HepG2 (cell line): ENCODE results near the gene CEP97. TPM values are rescaled to one million over a fixed set of nuclear protein-coding genes. Genes with fewer than 3 reads are reported as not detected.
A peak's percentile ranks its signal among the peaks of the same experiment; 100 is the strongest.
"Not testable (repeated sequence)": the region's sequence is repeated elsewhere in the genome, so short reads cannot be mapped to it uniquely, and the experiment has no call there.

Experiments used
- ATAC-seq: fragments of 200-7000 bp; cut with Tn5 transposase; 3 replicates; pipeline ENCODE4 v1.9.1; 2020; ENCODE audit warnings: mild to moderate bottlenecking, moderate library complexity
- BruUV-seq: library from RNA; stranded (reverse); fragments of 400-500 nt; replicated peaks from 2 replicates; lab custom pipeline; 2021; lab: Mats Ljungman, UMichigan
- CTCF ChIA-PET: fragments of 300-600 bp; formaldehyde crosslinking; extraction: SDS; loops from one replicate; lab custom pipeline; 2021; ENCODE audit warnings: low total read pairs, inconsistent platforms, low intra/inter-chr PET ratio; lab: Yijun Ruan, JAX
- POLR2A ChIA-PET: fragments of 350-600 bp; sonication (Branson Sonifier 250); formaldehyde crosslinking; loops from one replicate; lab custom pipeline; 2020; ENCODE audit warnings: antibody characterized with exemption, inconsistent platforms; lab: Yijun Ruan, JAX
- DNase-seq: peaks from one replicate; pipeline ENCODE4 v3.0.0-alpha.2; 2015; ENCODE audit warnings: low spot score
- FAIRE-seq: peaks from 3 replicates; lab custom pipeline; 2011; peaks lifted over from hg19 to GRCh38; lab: Jason Lieb, UNC
- H2AFZ ChIP-seq: one replicate; pipeline ENCODE4 v1.6.1; 2011; ENCODE audit warnings: low read length, inconsistent platforms
- H3K27ac ChIP-seq: fragments of 300-600 bp; 3 replicates; pipeline ENCODE4 v1.8.0; 2011; ENCODE audit warnings: mixed run types, mild to moderate bottlenecking, mixed read lengths, low read length, inconsistent platforms; ENCODE audit not compliant: insufficient read depth; ENCODE audit errors: extremely low read length
- H3K27me3 ChIP-seq, 2 experiments: fragments of 200-600 bp in 1 of 2; 2 replicates in 1 of 2; 3 replicates in 1 of 2; pipeline versions ENCODE4 v1.6.0 to v1.8.0; 2011; ENCODE audit warnings: low read length in 2 of 2, mild to moderate bottlenecking in 2 of 2, moderate library complexity in 2 of 2, inconsistent platforms in 1 of 2; ENCODE audit not compliant: insufficient read depth in 2 of 2, control insufficient read depth in 1 of 2
- H3K36me3 ChIP-seq, 2 experiments: fragments of 200-600 bp in 1 of 2; replicated peaks in 1 of 2; 2 replicates in 1 of 2; 3 replicates in 1 of 2; pipeline versions ENCODE4 v1.5.1 to v1.8.0; 2011; ENCODE audit warnings: low read length in 2 of 2, inconsistent platforms in 1 of 2; ENCODE audit not compliant: insufficient read depth in 2 of 2, control insufficient read depth in 1 of 2
- H3K4me1 ChIP-seq: 2 replicates; pipeline ENCODE4 v1.5.1; 2012; ENCODE audit warnings: low read length, inconsistent platforms; ENCODE audit not compliant: insufficient read depth
- H3K4me2 ChIP-seq: 2 replicates; pipeline ENCODE4 v1.6.0; 2011; ENCODE audit warnings: low read depth, low read length, inconsistent platforms
- H3K4me3 ChIP-seq, 3 experiments: fragments of 200-600 bp in 1 of 3; sonication (generic), shearing (Covaris generic) in 1 of 3; replicated peaks in 1 of 3; 2 replicates each; pipeline ENCODE4 v1.5.1; 2011 to 2016; ENCODE audit warnings: low read length in 3 of 3, inconsistent platforms in 2 of 3, low read depth in 2 of 3, mild to moderate bottlenecking in 2 of 3, control low read depth in 1 of 3, mixed read lengths in 1 of 3; ENCODE audit not compliant: insufficient read depth in 1 of 3
- H3K79me2 ChIP-seq: one replicate; pipeline ENCODE4 v1.6.1; 2011; ENCODE audit warnings: low read length, inconsistent platforms; ENCODE audit not compliant: insufficient read depth
- H3K9ac ChIP-seq: 2 replicates; pipeline ENCODE4 v1.6.0; 2011; ENCODE audit warnings: mild to moderate bottlenecking, low read depth, low read length, inconsistent platforms; ENCODE audit not compliant: insufficient read depth
- H3K9me3 ChIP-seq: 2 replicates; pipeline ENCODE4 v1.5.1; 2012; ENCODE audit warnings: mild to moderate bottlenecking, low read length
- H4K20me1 ChIP-seq: 2 replicates; pipeline ENCODE4 v1.6.0; 2011; ENCODE audit warnings: inconsistent platforms, mild to moderate bottlenecking, low read length, moderate library complexity; ENCODE audit not compliant: insufficient read depth
- HNF4G ChIP-seq, 2 experiments: sonication (generic) in 1 of 2; formaldehyde crosslinking in 1 of 2; IDR thresholded peaks; 2 replicates each; pipeline versions ENCODE4 v1.4.0 to v1.6.1; 2011 to 2020; ENCODE audit warnings: borderline replicate concordance in 2 of 2, low read depth in 2 of 2, mild to moderate bottlenecking in 2 of 2, low read length in 1 of 2, missing genetic modification reagents in 1 of 2, moderate library complexity in 1 of 2
- MTA1 ChIP-seq: sonication (generic); formaldehyde crosslinking; IDR thresholded peaks from 2 replicates; pipeline ENCODE4 v1.4.0; 2020; ENCODE audit warnings: missing genetic modification reagents, mild to moderate bottlenecking, borderline replicate concordance
- ZBTB33 ChIP-seq: sonication (generic); formaldehyde crosslinking; IDR thresholded peaks from 2 replicates; pipeline ENCODE4 v1.4.0; 2020; ENCODE audit warnings: missing genetic modification reagents
- ZNF670 ChIP-seq: sonication (generic); formaldehyde crosslinking; IDR thresholded peaks from 2 replicates; pipeline ENCODE4 v1.8.0; 2022; ENCODE audit warnings: mild to moderate bottlenecking, missing genetic modification reagents, borderline replicate concordance
- ZNF782 ChIP-seq: sonication (generic); formaldehyde crosslinking; IDR thresholded peaks from 2 replicates; pipeline ENCODE4 v1.4.0; 2020; ENCODE audit warnings: missing genetic modification reagents, mild to moderate bottlenecking, borderline replicate concordance
- ZNF788 ChIP-seq: sonication (generic); formaldehyde crosslinking; IDR thresholded peaks from 2 replicates; pipeline ENCODE4 v1.5.0; 2020; ENCODE audit warnings: mild to moderate bottlenecking, missing genetic modification reagents, borderline replicate concordance
- WGBS: methylation state at CpG from one replicate; pipeline ENCODE4 v1.1.6; 2017; ENCODE audit warnings: low lambda C conversion rate; 5-methylcytosine and 5-hydroxymethylcytosine counted together
- in situ Hi-C: cut with HindIII; loops from 2 replicates; pipeline ENCODE4 v1.10.0; 2017; ENCODE audit warnings: low pct_unique_long_range_greater_than_20kb; ENCODE audit not compliant: extremely low pct_ligation_motif_present
- intact Hi-C: fragments of 100-400 bp; cut with micrococcal nuclease; formaldehyde crosslinking; loops from one replicate; pipeline ENCODE4 v1.10.0; 2022; ENCODE audit not compliant: unreplicated experiment
- polyA plus RNA-seq, 8 experiments: library from polyadenylated mRNA; depleted of rRNA in 3 of 8; stranded (reverse) in 7 of 8; unstranded in 1 of 8; fragments of >200 nt; fragmentation: Illumina TruSeq in 4 of 8; extraction: Trizol in 4 of 8; gene quantifications; 2 replicates each; pipeline versions ENCODE4 v1.2.1 to v1.2.3, GENCODE V29; 2011 to 2016; ENCODE audit warnings: low read depth in 4 of 8, missing spikeins in 1 of 8, mixed read lengths in 1 of 8; ENCODE audit not compliant: insufficient read depth in 1 of 8
- total RNA-seq, 5 experiments: library from RNA; depleted of rRNA; stranded (reverse); fragments of >200 nt; fragmentation: Illumina TruSeq; extraction: Trizol; gene quantifications; 2 replicates each; pipeline ENCODE4 v1.2.3, GENCODE V29; 2016; ENCODE audit warnings: low read depth in 1 of 5
- TF ChIP-seq, protein P1 (sequence below): sonication (generic); formaldehyde crosslinking; IDR thresholded peaks from 2 replicates; pipeline ENCODE4 v1.4.0; 2020; ENCODE audit warnings: missing genetic modification reagents

Gene CEP97
- total and polyA plus RNA-seq, 2 of the 13 experiments (the other 11 are each of a cell fraction or from before 2014, with no cell fraction given), result 0.99 to 6.5 TPM

DNA sequence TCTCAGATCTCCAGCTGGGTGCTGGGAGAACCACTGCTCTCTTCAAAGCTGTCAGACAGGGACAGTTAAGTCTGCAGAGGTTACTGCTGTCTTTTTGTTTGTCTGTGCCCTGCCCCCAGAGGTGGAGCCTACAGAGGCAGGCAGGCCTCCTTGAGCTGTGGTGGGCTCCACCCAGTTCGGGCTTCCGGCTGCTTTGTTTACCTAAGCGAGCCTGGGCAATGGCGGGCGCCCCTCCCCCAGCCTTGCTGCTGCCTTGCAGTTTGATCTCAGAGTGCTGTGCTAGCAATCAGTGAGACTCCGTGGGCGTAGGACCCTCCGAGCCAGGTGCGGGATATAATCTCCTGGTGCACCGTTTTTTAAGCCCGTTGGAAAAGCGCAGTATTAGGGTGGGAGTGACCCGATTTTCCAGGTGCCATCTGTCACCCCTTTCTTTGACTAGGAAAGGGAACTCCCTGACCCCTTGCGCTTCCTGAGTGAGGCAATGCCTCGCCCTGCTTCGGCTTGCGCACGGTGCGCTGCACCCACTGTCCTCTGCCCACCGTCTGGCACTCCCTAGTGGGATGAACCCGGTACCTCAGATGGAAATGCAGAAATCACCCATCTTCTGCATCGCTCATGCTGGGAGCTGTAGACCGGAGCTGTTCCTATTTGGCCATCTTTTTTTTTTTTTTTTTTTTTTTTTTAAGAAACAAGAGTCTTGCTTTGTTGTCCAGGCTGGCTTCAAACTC, 29.1 kb downstream of the CEP97 start:
- H3K9ac ChIP-seq, in situ Hi-C loops, H4K20me1 ChIP-seq: not testable (repeated sequence)
- TF ChIP-seq ZBTB33 (CRISPR knock-in tag), result 0 out of 2 replicates have a peak, but pooled peaks have one; percentile 8
- TF ChIP-seq, all 625 proteins: peak for 1; not testable (repeated sequence) for 624
- H3K4me2 ChIP-seq, H3K79me2 ChIP-seq, H3K27me3 ChIP-seq, POLR2A ChIA-PET, H3K27ac ChIP-seq, ATAC-seq, H2AFZ ChIP-seq, H3K9me3 ChIP-seq, FAIRE-seq, DNase-seq, H3K4me1 ChIP-seq, H3K4me3 ChIP-seq, BruUV-seq, intact Hi-C loops, CTCF ChIA-PET: not testable (repeated sequence)
- 96% methylated on average over 9 of the region's 23 CpGs for WGBS
- H3K36me3 ChIP-seq, result peaks cover 4 to 13% of the 10 kb centered on the region in 2 experiments

GRCh38 chr3:101758224-101758623, 33.8 kb downstream of the CEP97 start:
- WGBS, result 93% methylated on average over 6 of the region's 6 CpGs
- FAIRE-seq (no peak), DNase-seq (no peak), ATAC-seq (no peak)
- Histone ChIP-seq H2AFZ (no peak overlapping the region), H3K36me3 (peaks cover 4 to 20% of the 10 kb centered on the region in 2 experiments), H3K79me2 (no peaks in the 10 kb centered on the region), H3K4me1 (no peaks in the 10 kb centered on the region), H3K27ac (no peak overlapping the region), H3K4me2 (no peak overlapping the region), H3K9me3 (no peaks in the 10 kb centered on the region), H4K20me1 (no peaks in the 10 kb centered on the region), H3K4me3 (no peak overlapping the region), H3K27me3 (no peaks in the 10 kb centered on the region), H3K9ac (no peak overlapping the region)
- in situ Hi-C loops (no loop called here), intact Hi-C loops (no loop called here)
- TF ChIP-seq ZNF782 (CRISPR knock-in tag) (no peak), MTA1 (CRISPR knock-in tag) (no peak), HNF4G (IDR thresholded peaks at IDR 0.05; ENCODE audit: borderline replicate concordance, low read depth, low read length) (no peak), HNF4G (CRISPR knock-in tag; IDR thresholded peaks at IDR 0.05; ENCODE audit: borderline replicate concordance, low read depth) (no peak), ZNF788 (CRISPR knock-in tag) (no peak), ZNF670 (CRISPR knock-in tag) (no peak)
- TF ChIP-seq, protein P1, sequence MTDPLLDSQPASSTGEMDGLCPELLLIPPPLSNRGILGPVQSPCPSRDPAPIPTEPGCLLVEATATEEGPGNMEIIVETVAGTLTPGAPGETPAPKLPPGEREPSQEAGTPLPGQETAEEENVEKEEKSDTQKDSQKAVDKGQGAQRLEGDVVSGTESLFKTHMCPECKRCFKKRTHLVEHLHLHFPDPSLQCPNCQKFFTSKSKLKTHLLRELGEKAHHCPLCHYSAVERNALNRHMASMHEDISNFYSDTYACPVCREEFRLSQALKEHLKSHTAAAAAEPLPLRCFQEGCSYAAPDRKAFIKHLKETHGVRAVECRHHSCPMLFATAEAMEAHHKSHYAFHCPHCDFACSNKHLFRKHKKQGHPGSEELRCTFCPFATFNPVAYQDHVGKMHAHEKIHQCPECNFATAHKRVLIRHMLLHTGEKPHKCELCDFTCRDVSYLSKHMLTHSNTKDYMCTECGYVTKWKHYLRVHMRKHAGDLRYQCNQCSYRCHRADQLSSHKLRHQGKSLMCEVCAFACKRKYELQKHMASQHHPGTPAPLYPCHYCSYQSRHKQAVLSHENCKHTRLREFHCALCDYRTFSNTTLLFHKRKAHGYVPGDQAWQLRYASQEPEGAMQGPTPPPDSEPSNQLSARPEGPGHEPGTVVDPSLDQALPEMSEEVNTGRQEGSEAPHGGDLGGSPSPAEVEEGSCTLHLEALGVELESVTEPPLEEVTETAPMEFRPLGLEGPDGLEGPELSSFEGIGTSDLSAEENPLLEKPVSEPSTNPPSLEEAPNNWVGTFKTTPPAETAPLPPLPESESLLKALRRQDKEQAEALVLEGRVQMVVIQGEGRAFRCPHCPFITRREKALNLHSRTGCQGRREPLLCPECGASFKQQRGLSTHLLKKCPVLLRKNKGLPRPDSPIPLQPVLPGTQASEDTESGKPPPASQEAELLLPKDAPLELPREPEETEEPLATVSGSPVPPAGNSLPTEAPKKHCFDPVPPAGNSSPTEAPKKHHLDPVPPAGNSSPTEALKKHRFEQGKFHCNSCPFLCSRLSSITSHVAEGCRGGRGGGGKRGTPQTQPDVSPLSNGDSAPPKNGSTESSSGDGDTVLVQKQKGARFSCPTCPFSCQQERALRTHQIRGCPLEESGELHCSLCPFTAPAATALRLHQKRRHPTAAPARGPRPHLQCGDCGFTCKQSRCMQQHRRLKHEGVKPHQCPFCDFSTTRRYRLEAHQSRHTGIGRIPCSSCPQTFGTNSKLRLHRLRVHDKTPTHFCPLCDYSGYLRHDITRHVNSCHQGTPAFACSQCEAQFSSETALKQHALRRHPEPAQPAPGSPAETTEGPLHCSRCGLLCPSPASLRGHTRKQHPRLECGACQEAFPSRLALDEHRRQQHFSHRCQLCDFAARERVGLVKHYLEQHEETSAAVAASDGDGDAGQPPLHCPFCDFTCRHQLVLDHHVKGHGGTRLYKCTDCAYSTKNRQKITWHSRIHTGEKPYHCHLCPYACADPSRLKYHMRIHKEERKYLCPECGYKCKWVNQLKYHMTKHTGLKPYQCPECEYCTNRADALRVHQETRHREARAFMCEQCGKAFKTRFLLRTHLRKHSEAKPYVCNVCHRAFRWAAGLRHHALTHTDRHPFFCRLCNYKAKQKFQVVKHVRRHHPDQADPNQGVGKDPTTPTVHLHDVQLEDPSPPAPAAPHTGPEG (CRISPR knock-in tag), result no peak
- no TSS peak for BruUV-seq
- ChIA-PET POLR2A (no interaction called here), CTCF (no interaction called here)
